HuH-7.5 (cell line): Measurements from ENCODE around the gene ECM2.

ENCODE experiments used
- DNase-seq: peaks from one replicate; pipeline ENCODE4 v3.0.0; 2011; ENCODE audit warnings: low spot score

The ECM2 gene

DNA sequence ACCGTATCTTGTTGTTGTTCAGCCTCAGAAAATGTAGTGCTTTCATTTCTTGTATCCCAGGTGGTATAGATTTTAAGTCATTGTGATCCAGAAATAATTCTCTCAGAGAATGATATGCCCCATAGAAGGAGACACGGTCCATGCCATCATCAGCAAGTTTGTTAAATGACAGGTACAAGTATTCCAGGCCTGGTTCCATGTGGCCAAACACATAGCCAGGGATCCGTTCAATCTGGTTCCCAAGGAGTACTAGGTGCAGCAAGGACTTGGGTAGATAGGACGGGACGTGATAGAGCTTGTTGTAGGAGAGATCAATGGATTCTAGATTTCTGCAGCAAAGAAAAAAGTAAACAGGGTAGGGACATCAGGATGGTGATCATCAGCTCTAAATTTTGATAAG is 35.1 kb downstream of the ECM2 start:
- no peak for DNase-seq

- no peak for DNase-seq
Measured at GRCh38 chr9:92499701-92500100, 36.1 kb downstream of the ECM2 start.

- DNase-seq: no peak
Measured at GRCh38 chr9:92496396-92497176, 39.2 kb downstream of the ECM2 start.

- no peak for DNase-seq
Measured at GRCh38 chr9:92494856-92495255, 40.9 kb downstream of the ECM2 start.

DNA sequence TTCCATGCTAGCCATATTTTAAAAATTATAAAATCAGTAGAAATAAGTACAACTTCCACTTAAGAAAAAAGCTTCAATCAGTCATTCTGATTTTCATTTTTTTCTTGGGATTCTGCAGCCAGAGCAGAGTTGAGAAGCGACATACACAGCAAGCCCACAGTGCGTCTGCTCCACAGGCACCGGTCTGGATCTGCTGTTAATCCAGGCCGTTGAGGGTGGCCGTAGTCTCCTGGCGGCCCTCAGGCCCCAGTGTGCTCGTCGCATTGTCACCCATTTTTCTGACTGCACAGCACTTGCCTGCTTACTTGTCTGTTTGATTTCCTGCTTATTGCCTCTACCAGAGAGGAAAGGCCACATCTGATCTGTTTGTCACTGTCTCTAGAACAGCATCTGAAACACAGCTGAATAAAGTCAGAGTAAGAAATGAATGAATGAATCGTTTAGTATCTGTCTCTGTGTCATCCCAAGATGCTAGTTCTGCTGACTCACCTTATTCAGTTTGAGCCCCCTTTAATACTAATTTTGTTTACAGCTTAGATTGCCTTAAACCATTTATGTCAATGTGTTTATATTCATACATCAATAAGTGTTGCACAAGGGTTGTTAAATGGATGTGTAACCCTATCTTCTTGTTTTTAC is 41.9 kb downstream of the ECM2 start:
- DNase-seq: no peak

DNA sequence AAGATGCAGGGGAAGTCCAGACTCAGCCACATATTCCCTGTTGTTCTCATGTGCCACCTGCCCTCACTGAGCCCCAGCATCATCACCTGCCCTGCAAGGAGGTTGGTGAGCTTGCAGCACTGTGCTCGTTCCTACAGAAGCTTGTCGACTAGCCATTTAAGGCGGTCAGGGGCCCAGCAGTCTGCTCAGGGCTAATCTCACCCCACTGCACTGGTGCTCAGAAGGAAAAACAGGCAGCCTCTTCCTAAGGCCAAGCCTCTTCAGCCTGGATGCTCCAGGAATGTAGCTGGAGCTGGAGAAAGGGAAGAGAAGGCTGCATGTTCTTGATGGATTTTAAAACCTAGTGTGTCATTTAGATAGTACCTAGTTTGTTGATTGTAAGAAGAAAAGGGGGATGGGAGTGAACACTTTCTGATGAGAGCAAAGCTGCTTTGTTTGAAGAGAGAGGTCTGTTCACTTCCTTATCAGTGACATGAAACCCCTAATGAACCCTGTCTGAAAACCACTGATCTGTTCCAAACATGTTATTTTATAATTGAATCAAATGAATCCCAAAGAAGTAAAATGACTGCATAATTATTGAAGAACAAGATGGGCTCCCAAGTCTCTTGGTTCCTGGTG is 42.9 kb downstream of the ECM2 start:
- no peak for DNase-seq

GRCh38 chr9:92488681-92489550 is 46.9 kb downstream of the ECM2 start:
- DNase-seq: no peak

DNA sequence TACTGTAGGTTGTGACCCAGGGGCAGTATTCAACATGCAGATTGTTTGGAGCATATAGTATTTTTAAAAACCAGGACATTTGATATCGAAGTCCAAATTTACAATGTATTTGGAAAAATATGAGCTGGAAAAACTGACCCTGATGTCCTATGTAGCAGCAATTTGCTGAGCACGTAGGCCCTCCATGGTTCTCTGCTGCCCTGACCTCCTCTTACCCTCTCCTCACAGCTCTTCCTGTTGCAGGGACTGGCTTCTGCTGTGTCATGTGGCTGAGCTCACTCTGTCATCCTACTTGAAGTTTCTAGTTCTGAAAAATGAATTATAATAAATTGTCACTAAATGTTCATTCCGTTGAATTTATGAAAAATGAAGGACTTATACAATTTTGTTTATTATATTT is 49.4 kb downstream of the ECM2 start:
- DNase-seq: no peak

GRCh38 chr9:92484563-92484962 is 51.2 kb downstream of the ECM2 start:
- DNase-seq: no peak

GRCh38 chr9:92483627-92484545 is 51.9 kb downstream of the ECM2 start:
- DNase-seq: no peak

DNA sequence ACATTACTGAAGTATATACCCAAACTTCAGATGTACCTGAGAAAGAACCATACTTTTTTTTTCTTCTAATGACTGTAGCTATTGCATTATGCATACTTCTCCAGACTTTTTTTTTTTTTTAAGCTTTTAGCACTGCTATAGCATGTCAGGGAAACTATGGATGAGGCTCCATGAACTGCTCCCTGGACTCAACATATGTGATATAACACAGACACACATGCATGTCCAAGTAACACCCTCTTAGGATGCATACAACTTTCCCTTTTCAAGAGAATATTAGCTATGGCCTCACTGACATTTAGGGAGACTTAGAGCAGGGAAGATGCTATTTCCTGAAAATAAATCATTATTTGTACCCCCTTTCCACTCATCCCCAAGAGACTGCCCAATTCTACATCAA is 53.0 kb downstream of the ECM2 start:
- DNase-seq: no peak

- DNase-seq: no peak
Measured at GRCh38 chr9:92482329-92482728, 53.5 kb downstream of the ECM2 start, which contains the start of gene ASPN. Gene ASPN, minus strand, starts transcription at chr9:92482506.

DNA sequence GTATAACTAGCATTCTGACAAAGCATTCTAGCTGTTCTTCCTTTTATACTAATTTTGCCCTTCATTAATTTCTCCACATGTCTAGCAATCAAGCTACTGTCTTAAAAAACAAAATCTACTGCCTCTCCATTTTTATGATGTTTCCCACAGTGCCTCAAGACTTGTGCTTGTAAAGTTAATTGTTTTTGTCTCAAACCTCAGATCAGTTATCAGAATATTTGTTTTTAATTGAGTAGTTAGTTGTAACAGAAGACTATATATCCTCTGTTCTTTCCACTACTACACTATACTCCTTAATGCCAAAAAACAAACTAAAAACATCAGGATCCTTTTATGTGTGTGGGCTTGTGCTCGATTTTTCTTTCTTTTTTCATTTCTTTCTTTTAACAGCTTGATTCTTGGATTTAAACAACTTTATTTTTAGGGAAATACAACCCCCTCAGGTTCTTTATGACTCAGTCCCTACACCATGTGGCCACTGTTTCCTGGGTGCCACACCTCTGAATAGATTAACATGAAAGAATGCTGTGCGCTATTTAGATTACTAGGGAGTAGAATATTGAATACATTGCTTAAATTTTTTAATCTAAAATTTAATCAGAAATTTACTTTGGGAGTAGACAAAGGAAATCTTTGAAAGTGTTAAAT is 54.7 kb downstream of the ECM2 start:
- no peak for DNase-seq

DNA sequence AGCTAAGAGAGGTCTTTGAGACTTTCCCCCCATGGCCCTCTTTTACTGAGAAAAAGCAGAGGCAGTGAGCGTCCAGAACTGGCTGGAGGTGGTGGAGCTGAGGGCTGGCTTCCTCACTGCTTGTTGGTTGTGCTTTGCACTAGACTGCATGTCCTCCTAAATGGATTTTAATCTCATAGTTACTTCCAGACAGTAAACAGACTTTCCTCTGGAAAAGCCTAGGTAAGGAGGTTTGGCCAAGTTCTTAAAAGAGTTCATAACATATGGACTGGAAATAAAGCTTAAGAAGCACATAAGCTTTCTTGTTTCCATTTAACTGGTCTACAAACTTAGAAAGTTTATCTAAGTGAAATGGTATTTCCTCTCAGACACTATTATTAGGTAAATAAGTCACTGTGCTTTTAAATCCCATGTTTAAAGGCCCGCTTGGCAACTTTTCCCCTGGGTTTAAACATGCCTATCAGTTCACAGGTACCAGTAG is 55.5 kb downstream of the ECM2 start:
- no peak for DNase-seq

DNA sequence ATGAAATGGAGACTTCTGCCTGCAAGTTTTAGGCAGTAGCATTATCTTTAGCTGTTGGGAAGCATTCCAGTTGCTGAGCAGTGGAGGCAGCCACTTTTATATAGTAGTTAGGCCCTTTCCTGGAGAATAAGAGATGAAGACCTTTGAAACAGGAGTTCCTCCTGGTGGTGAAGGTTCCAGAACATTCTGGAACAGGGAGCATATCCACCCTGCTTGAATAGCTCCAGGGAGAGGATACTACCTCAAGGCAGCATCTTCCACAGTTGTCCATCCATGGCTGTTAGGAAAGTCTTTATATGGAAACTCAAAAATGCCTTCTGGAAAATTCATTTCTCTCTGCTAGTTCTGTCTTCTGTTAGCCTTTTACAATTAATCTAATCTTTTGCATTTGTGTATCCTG is 56.4 kb downstream of the ECM2 start:
- no peak for DNase-seq

DNA sequence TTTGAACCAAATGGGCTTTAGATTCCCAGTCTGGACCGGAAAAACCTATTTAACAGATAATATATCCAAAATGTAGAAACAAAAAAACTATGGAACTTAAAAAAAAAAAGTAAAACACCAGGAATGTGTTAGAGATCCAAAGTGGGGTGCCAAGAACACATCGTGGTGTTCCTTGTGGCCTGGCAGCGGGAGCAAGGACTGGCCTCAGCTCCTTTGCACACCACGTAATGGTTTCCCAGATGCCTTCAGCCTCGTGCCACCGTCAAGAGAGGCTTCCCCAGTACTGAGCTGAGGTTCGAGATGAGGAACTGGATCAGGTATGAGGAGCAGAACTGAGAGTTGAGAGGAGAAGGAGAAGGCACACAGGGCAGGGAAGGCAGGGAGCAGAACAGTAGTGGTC is 57.0 kb downstream of the ECM2 start:
- DNase-seq: no peak

- no peak for DNase-seq
Measured at GRCh38 chr9:92476962-92477361, 58.8 kb downstream of the ECM2 start.

DNA sequence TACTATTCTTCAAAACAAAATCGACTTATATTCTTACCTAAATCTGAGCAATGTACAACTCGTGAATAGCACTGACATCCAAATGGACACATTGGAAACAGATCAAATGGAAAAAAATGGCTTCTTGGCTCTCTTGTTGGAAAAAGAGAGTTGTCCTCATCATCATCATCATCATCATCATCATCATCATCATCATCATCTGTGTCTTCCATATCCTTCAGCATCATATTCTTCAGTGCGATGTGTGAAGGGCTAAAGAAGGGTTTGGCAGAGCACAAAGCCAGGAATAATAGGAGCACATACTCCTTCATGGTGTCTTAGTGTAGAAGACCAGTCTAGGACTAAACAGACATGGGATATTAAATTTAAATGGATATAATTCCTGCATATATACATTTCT is 61.2 kb downstream of the ECM2 start:
- no peak for DNase-seq

DNA sequence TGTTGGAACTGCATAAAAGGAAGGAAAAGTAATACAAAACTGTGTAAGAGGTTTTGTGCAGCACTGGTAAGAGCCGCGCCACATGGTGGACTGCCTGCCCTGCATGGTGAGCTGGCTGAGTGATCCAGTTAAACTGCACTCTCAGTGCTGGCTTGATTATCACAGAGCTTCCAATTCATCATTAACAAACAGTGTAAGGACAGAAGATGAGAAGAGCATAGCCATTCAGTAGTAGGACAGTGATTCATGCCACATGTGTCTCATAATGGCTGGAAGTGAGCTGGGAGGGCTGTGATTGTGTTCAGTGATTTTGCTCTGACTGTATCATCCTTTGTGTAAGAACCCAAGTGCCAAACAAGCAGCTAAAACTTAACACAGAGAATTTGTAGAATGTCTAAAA is 67.6 kb downstream of the ECM2 start:
- DNase-seq: no peak

- no peak for DNase-seq
Measured at GRCh38 chr9:92467511-92467910, 68.3 kb downstream of the ECM2 start.

DNA sequence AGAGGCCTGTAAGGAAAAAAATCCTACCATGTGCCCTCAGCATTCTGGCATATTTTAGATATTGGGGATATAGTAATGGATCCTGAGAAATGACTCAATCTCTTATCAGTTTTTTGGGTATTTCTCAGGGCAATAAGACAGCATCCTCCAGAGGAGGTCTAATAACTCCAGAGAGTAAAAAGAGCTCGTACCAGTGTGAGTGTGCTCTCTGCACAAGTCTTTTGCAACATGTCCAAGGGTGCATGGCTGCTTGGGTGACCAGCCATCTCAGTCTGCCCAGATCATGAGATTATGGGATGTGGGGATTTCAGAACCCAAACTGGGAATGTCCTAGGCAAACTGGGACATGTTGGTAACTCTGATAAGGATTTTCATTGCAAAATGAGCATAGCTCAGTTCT is 68.7 kb downstream of the ECM2 start:
- DNase-seq: no peak
